Uterus (tissue), 2 donors: Measurements from ENCODE around the gene RBMS3.

ENCODE experiments used
- CTCF ChIP-seq, 4 experiments: fragments of 200-600 bp in 2 of 4; fragments of 450-650 bp in 2 of 4; sonication (generic) in 2 of 4; IDR thresholded peaks; one replicate each; pipeline ENCODE4 v1.5.1; 2016 to 2019; ENCODE audit warnings: antibody characterized with exemption in 4 of 4, mild to moderate bottlenecking in 2 of 4, moderate library complexity in 1 of 4
- POLR2A ChIP-seq, 2 donors: fragments of 450-650 bp; IDR thresholded peaks; one replicate each; pipeline ENCODE4 v1.6.1; 2016; ENCODE audit warnings: antibody characterized with exemption in 2 of 2, mild to moderate bottlenecking in 1 of 2, moderate library complexity in 1 of 2

GRCh38 chr3:29497282-29497681 lies 216.4 kb downstream of the RBMS3 start:
- no peak for TF ChIP-seq CTCF (IDR thresholded peaks at IDR 0.05)
- no peak for TF ChIP-seq POLR2A (IDR thresholded peaks at IDR 0.05)
